ENCODE measurements around the gene HERC3. TPM values are rescaled to one million over a fixed set of nuclear protein-coding genes. Genes with fewer than 3 reads are reported as not detected.

HERC3 gene
- total RNA-seq, 1 experiment from 2014 or later: 34.9 TPM

- Mint-ChIP-seq H3K36me3 (ENCODE audit: insufficient read depth, unreplicated experiment) (peaks cover 9% of the 10 kb centered on the region), H3K27me3 (ENCODE audit: insufficient read depth, unreplicated experiment) (no peaks in the 10 kb centered on the region), H3K4me3 (ENCODE audit: unreplicated experiment) (no peak overlapping the region), H3K27ac (ENCODE audit: low read depth, unreplicated experiment) (no peak overlapping the region), H3K4me1 (ENCODE audit: insufficient read depth, unreplicated experiment) (peaks cover 20% of the 10 kb centered on the region), H3K9me3 (ENCODE audit: unreplicated experiment) (no peaks in the 10 kb centered on the region)
- TF ChIP-seq CTCF (IDR thresholded peaks at IDR 0.05; ENCODE audit: unreplicated experiment): no peak
- BruUV-seq (replicated peaks): no TSS peak
- CTCF ChIA-PET: interaction anchor here (0.6 to 1.8 kb wide), 3 partner anchors 16 to 106 kb away, joined by 3 to 9 read pairs (median 4); no protein-coding TSS in a partner anchor
- POLR2A ChIA-PET: interaction anchor here (0.5 kb wide), 1 partner anchor 18 kb away, joined by 3 read pairs; no protein-coding TSS in a partner anchor
- intact Hi-C loops (cut with micrococcal nuclease): no loop called here
- no peak for DNase-seq (ENCODE audit: unreplicated experiment)
These were observed 53.7 kb downstream of the HERC3 start for GRCh38 chr4:88645994-88646393.

GRCh38 chr4:88646528-88647280, 54.4 kb downstream of the HERC3 start:
- no peaks in the 10 kb centered on the region for H3K9me3 Mint-ChIP-seq (ENCODE audit: unreplicated experiment)
- H3K4me1 Mint-ChIP-seq (ENCODE audit: insufficient read depth, unreplicated experiment): peaks cover 20% of the 10 kb centered on the region
- TF ChIP-seq CTCF (IDR thresholded peaks at IDR 0.05; ENCODE audit: unreplicated experiment): no peak
- H3K27ac Mint-ChIP-seq (ENCODE audit: low read depth, unreplicated experiment): no peak overlapping the region
- H3K36me3 Mint-ChIP-seq (ENCODE audit: insufficient read depth, unreplicated experiment): peaks cover 9% of the 10 kb centered on the region
- no TSS peak for BruUV-seq (replicated peaks)
- DNase-seq (ENCODE audit: unreplicated experiment): no peak
- intact Hi-C loops (cut with micrococcal nuclease): no loop called here
- H3K27me3 Mint-ChIP-seq (ENCODE audit: insufficient read depth, unreplicated experiment): no peaks in the 10 kb centered on the region
- CTCF ChIA-PET: interaction anchor here (0.5 to 1.8 kb wide), 3 partner anchors 18 to 1238 kb away, joined by 3 to 9 read pairs (median 5); no protein-coding TSS in a partner anchor
- POLR2A ChIA-PET: no interaction called here
- H3K4me3 Mint-ChIP-seq (ENCODE audit: unreplicated experiment): no peak overlapping the region

GRCh38 chr4:88649716-88650115, 57.4 kb downstream of the HERC3 start:
- H3K9me3 Mint-ChIP-seq (ENCODE audit: unreplicated experiment): no peaks in the 10 kb centered on the region
- intact Hi-C loops (cut with micrococcal nuclease): no loop called here
- POLR2A ChIA-PET: interaction anchor here (0.6 to 1.2 kb wide), 3 partner anchors 9 to 26 kb away, joined by 3 read pairs; no protein-coding TSS in a partner anchor
- H3K4me1 Mint-ChIP-seq (ENCODE audit: insufficient read depth, unreplicated experiment): peaks cover 20% of the 10 kb centered on the region
- BruUV-seq (replicated peaks): no TSS peak
- CTCF ChIA-PET: interaction anchor here (2.1 to 4.8 kb wide), 2 partner anchors 10 to 110 kb away, joined by 7 to 27 read pairs; no protein-coding TSS in a partner anchor
- H3K27me3 Mint-ChIP-seq (ENCODE audit: insufficient read depth, unreplicated experiment): no peaks in the 10 kb centered on the region
- no peak overlapping the region for H3K27ac Mint-ChIP-seq (ENCODE audit: low read depth, unreplicated experiment)
- peaks cover 10% of the 10 kb centered on the region for H3K36me3 Mint-ChIP-seq (ENCODE audit: insufficient read depth, unreplicated experiment)
- no peak for DNase-seq (ENCODE audit: unreplicated experiment)
- TF ChIP-seq CTCF (IDR thresholded peaks at IDR 0.05; ENCODE audit: unreplicated experiment): no peak
- H3K4me3 Mint-ChIP-seq (ENCODE audit: unreplicated experiment): no peak overlapping the region

GRCh38 chr4:88653371-88653946, 61.2 kb downstream of the HERC3 start:
- ChIA-PET POLR2A (interaction anchor here (0.7 to 1.6 kb wide), 4 partner anchors 19 to 124 kb away, joined by 3 to 7 read pairs (median 3); partner anchors contain the start of gene HERC3), CTCF (interaction anchor here (0.6 to 4.8 kb wide), 3 partner anchors 44 to 114 kb away, joined by 3 to 27 read pairs (median 3); partner anchors contain the start of gene HERC3)
- DNase-seq (ENCODE audit: unreplicated experiment): no peak
- no peaks in the 10 kb centered on the region for H3K9me3 Mint-ChIP-seq (ENCODE audit: unreplicated experiment)
- peaks cover 7% of the 10 kb centered on the region for H3K4me1 Mint-ChIP-seq (ENCODE audit: insufficient read depth, unreplicated experiment)
- BruUV-seq (replicated peaks): no TSS peak
- peaks cover 27% of the 10 kb centered on the region for H3K36me3 Mint-ChIP-seq (ENCODE audit: insufficient read depth, unreplicated experiment)
- intact Hi-C loops (cut with micrococcal nuclease): no loop called here
- TF ChIP-seq CTCF (IDR thresholded peaks at IDR 0.05; ENCODE audit: unreplicated experiment): no peak
- H3K27me3 Mint-ChIP-seq (ENCODE audit: insufficient read depth, unreplicated experiment): no peaks in the 10 kb centered on the region
- no peak overlapping the region for H3K27ac Mint-ChIP-seq (ENCODE audit: low read depth, unreplicated experiment)
- H3K4me3 Mint-ChIP-seq (ENCODE audit: unreplicated experiment): no peak overlapping the region
